GM18511 (cell line): ENCODE data around the gene SCYL1.

ENCODE experiments used
- ATAC-seq: cut with Tn5 transposase; IDR thresholded peaks from one replicate; pipeline ENCODE4 v1.9.1; 2021; ENCODE audit warnings: mild to moderate bottlenecking, moderate library complexity; ENCODE audit not compliant: unreplicated experiment

SCYL1 gene

DNA sequence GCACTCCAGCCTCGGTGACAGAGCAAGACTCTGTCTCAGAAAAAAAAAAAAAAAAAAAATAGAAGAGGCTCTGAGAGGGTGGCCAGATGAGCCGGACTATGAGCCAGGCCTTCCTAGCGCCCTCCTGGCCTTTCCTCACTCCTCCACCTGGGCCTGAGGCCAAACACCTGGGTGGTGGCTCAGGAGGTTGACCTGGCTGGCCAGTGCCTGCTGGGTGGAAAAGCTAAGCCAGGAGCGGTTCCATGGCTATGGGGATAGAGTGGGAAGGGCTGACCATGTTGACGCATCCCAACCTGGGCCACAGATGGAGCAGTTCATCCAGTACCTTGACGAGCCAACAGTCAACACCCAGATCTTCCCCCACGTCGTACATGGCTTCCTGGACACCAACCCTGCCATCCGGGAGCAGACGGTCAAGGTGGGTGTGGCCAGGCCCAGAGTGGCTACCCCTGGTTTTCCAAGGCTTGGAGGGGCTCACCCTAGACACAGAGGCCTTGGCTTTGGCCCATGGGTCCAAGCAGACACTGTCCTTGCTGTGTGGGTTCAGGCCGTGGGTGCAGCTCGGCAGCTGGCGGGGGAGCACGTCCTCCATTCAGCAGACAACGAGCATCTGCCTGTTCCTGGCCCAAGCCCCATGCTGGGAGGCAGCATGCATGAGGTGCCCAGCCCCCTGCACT lies 7.6 kb downstream of the SCYL1 start:
- ATAC-seq = no peak

DNA sequence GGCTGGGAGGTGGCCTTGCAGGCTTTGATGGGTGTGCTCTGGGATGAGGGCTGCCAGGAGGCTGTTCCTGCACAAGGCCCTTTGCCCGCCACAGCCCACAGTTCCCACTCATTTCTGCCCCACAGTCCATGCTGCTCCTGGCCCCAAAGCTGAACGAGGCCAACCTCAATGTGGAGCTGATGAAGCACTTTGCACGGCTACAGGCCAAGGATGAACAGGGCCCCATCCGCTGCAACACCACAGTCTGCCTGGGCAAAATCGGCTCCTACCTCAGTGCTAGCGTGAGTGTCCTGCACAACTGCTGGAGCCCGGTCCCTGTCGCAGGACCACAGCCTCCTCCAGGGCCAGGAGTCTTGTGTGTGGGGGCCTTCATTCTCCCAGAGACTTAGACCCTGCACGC lies 10.2 kb downstream of the SCYL1 start:
- no peak for ATAC-seq

DNA sequence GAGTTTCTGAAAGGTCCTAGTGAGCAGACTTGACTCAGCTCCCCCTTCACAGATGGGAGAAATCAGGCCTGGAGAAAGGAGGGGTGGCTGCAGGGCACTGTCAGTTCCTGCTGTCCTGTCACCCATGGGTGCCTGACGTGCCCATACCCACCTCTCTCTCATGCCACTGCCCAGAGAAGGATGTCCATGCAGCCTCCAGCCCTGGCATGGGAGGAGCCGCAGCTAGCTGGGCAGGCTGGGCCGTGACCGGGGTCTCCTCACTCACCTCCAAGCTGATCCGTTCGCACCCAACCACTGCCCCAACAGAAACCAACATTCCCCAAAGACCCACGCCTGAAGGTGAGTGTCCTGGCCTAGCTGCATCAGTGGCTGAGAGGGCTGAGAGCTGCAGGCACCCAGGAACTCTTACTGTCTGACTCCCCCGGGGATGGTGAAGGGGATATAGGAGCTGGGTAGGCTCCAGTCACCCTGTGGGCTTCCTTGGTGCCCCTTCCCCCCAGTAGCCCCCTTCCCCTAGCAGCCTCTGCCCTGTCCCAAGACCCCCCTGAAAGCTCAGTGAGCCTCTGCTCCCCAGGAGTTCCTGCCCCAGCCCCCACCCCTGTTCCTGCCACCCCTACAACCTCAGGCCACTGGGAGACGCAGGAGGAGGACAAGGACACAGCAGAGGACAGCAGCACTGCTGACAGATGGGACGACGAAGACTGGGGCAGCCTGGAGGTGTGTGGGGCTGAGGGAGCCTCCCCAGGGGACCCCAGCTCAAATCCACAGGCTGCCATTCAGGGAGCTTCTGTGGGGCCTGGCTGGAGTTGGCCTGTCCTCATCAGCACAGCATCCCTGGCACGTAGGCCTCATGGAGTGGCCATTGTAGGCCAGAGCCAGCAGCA lies 11.8 kb downstream of the SCYL1 start:
- ATAC-seq = no peak

DNA sequence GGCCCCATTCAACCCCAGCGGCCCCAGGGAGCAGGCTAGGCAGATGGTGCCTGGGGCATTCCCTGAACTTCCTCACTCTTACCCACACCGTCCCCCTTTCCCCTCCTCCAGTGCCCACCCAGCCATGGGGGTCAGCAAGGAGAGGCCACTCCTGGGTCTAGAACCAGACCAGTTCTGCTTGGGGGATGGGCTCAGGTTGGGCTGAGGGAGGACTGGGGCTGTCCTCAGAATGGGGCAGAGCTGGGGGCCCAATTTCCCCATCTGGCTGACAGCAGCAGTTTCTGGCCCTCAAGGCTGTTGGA lies 12.4 kb downstream of the SCYL1 start:
- no peak for ATAC-seq

DNA sequence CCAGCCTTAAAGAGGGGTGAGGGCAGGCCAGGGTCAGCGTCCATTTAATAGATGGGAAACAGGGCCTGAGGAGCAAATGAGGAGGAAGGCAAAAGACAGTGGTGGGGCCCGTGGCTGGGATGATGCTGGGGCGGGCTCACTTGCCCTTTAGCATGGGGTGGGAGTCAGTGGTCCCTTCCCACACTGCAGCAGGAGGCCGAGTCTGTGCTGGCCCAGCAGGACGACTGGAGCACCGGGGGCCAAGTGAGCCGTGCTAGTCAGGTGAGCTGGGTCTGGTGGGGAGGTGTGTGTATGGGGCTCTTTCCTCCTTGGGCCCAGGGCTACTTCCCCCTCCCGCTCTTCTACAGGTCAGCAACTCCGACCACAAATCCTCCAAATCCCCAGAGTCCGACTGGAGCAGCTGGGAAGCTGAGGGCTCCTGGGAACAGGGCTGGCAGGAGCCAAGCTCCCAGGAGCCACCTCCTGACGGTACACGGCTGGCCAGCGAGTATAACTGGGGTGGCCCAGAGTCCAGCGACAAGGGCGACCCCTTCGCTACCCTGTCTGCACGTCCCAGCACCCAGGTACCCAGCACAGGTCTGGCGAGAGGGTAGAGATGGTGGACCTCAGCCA lies 12.8 kb downstream of the SCYL1 start:
- ATAC-seq = no peak

DNA sequence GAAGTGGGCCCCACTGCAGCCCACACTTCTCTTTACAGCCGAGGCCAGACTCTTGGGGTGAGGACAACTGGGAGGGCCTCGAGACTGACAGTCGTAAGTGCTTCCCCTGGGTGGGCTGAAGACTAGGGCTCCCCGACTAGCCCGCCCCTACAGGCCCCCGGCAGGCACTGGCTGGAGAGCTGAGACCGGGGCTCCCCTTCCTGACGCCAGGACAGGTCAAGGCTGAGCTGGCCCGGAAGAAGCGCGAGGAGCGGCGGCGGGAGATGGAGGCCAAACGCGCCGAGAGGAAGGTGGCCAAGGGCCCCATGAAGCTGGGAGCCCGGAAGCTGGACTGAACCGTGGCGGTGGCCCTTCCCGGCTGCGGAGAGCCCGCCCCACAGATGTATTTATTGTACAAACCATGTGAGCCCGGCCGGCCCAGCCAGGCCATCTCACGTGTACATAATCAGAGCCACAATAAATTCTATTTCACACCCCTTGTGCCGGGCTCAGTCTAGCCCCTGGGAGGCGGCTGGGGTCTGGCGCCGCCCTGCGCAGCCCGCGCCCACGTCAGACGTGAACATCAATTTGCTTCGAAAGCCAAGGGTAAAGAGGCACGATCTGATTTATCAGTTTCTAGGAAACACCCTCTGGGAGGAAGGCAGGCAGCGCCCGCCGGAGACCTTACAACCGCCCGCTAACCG lies 13.5 kb downstream of the SCYL1 start:
- ATAC-seq = no peak

DNA sequence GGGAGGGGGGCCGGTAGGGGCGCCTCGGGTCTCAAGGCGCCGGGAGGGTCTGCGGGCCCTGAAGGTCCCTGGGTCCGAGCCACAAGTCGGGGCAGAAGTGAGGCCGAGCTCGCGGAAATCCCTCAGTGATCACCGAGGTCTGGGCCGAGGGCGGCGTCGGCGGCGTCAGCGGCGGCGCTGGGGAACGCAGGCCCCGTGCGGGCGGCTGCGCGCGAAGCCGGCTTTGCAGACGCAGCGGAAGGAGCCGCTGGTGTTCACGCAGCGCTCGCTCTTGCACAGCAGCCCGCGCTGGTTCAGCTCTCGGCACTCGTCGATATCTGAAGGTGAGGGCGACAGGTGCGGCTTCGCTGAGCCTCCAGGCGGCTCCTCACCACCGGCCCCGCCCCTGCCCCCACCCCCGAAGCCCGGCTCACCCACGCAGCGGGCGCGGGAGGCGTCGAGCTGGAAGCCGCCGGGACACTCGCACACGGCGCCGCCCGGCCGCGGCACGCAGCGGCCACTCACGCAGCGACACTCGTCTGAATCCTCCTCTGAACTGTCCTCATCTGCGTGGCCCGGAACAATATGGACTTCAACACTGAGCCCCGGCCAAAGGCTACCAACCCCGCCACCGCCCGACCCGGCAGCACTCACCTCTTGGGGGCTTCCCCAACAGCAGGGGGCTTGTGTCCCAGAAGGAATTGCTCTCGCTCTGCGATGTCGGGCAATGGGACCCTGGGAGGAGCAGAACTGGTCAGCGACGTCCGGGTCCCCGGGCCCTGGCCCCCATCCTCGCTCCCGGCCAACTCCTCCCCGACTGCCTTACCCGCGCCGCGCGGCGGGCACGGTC lies 14.2 kb downstream of the SCYL1 start:
- no peak for ATAC-seq

DNA sequence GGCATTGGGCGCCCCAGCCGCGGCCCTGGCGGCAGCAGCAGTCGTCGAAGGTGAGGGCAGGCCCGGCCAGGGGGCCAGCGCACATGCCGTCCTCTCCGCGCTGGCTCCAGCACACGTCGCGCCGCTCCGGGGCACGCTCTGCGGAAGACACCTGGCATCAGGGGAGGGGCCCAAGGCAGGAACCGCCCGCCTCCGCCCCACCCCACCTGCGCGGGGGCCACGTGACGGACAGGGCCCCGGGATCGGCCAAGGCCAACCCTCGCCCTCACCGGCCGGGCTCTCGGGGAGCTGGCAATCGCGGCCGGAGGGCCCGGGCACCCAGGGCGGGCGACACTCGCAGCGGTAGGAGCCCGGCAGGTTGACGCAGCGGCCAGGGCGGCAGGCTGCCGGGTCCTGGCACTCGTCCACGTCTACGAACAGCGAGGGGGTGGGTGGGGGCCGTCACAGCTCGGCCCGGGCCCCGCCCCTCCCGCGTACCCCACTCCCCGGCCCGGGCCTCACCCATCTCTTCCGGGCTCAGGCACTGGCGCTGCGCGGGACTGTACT lies 14.9 kb downstream of the SCYL1 start:
- peak; percentile 72 for ATAC-seq

DNA sequence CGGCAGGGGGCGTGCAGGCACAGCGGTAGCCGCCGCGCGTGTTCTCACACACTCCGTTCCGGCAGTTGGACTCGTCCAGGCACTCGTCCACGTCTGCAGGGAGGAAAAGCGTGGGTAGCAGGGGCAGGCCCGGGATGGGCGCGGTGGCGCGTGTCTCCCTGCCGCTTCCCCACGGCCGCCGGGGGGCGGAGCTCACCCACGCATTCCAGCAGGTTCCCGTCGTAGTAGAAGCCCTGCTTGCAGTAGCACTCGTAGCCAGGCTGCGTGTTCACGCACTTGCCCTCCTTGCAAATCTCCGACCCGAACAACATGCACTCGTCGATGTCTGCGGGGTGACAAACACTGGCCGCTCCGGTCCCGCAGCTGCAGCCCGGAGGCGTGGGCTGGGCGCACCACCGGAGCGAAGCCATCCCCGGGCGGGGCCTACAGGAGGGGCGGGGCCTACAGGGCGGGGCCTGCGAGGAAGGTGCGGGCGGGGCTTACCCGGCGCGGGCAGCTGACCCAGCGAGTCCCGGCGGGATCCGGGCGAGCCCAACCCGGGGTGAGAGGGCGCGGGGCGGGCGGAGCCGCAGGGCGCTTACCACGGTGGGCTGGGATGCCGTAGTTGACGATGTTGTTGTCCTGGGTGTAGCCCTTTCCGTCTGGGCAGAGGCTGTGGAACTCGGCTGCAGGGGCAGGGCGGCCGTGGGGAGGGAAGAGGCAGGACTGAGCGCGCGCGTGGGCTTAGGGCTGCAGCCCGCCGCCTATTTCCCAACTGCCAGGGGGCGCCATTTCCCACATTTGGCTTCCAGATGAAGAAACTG lies 15.6 kb downstream of the SCYL1 start:
- ATAC-seq = peak; percentile 75

DNA sequence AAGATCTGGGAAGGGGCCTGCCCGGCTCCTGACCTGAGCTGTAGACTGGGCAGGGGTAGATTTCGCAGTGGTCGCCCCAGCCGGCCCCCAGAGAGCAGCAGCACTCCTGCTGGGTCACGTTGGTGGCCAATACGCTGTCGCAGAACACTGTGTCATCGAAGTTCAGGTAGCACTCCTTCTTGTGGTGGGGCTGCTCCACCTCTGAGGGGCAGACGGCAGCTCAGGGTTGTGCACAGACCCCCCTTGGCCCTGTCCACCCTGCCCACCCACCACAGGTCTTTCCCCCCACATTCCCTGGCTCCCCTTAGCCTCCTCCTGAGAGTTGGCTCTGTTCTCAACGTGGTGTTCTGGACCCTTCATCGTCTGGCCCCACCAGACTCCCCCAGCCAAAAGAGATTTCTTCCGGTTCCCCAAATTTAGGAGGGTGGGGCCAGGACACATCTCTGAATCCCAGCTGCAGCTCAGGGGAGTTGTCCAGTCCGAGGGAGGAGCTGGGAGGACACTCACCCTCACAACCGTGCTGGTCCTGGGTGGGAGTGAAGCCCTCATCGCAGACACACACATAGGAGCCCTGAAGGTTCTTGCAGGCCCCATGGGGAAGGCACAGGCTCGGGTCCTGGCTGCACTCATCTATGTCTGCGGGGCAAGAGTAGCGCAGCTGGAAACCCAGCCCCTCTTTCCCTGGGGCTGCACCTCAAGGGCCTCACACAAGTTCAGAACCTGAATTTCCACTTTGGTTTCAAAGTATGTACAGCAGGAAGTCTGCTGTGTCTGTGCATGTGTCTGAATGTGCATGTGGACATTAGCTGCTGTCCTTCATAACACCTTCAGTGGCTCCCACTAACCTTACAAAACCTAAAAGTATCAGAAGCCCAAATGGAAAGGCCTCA lies 16.5 kb downstream of the SCYL1 start:
- no peak for ATAC-seq

DNA sequence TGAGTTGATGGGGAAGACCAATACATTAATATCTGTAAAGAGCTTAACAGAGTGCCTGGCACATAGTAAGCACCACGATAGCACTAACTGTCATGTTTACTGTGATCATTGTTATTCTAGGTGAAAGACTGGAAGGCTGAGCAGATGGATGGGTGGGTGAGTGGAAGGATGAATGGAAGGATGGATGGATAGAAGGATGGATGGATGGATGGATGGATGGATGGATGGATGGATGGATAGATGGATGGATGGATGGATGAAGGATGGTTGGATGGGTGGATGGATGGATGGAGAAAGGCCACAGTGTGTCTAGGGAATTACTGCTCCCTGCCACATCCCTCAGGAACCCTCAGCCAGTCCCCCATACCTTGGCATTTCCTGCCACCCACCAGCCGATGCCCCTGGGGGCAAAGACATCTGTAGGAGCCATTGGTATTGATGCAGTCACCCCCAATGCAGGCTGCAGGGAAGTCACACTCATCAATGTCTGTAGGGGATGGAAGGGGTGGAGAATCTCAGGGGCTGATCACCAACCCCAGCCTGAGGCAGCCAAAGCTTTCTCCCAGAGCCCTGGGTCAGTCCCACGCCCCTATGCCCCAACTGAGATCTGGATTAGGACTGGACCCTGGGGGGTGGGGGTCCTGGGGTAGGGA lies 18.0 kb downstream of the SCYL1 start:
- ATAC-seq = no peak

DNA sequence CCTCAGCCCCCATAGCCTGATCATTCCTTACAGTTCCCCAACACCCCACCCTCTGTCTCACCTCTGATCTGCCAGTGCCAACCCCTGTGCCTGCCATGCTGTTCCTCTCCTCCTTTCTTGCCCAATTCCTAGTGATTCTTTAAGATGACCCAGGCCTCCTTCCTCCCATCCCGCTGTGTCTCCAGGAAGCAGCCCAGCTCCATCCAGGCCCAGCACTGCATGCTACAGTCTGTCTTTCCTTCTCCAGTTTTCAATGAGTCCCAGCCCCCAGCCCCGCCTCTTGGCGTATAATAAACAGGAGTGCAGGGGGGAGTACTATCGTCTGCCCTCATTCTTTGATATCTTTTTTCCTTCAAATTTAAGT lies 21.0 kb downstream of the SCYL1 start:
- no peak for ATAC-seq

DNA sequence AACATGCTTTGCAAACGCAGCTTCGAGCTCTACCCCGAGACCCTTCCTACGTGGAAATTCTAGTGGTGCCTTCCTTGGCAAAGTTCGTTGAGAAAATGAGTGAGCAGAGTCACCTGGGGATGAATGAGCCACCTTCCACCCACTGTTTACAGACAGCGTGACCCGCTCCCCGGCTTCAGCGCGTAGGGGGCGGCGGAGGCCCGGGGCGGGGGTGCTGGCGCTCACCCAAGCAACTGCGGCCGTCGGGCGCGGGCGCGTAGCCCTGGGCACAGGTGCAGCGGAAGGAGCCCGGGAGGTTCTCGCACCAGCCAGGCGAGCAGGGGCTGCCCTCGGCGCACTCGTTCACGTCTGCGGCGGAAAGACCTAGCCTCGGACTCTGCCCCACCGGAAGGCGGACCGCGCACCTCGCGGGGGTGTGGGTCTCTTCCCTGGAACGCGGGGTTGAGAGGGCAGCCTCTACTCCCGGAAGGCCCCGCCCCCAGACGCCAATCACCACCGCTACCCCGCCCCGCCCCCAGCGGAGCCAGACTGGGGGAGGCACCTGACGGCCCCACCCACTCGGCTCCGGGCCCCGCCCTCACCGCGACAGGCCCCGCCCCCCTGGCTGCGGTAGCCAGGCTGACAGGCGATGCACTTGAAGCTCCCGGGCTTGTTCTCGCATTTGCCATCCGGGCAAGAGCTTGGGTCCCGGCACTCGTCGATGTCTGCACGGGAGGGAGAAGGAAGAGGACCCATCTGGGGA lies 21.5 kb downstream of the SCYL1 start:
- peak; percentile 64 for ATAC-seq

DNA sequence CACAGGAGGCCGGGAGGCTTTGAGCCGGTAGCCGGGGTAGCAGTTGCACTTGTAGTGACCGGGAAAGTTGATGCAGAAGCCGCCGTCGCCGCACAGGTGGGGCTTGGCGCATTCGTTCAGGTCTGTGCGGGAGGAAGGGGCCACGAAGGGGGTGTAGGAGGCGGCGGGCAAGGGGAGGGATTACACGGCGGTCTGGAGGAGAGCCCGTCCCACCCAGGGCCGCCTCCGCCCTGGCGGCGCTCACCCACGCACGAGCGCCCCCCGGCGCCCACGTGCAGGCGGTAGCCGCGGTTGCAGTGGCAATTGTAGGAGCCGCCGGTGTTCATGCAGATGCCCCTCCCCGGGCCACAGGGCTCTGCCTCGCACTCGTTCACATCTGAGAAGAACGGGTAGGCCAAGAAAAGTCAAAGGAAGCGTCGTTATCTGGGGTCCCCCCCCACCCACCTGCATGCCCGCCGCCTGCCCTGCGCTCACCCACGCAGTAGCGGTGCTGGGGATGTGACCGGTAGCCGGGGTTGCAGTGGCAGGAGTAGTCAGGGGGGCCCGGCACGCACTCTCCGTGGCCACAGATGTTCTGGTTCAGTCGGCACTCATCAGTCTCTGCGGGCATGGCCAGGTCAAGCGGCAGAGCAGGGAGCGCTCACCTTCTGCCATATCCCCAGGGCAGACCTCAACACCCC lies 22.7 kb downstream of the SCYL1 start:
- no peak for ATAC-seq

DNA sequence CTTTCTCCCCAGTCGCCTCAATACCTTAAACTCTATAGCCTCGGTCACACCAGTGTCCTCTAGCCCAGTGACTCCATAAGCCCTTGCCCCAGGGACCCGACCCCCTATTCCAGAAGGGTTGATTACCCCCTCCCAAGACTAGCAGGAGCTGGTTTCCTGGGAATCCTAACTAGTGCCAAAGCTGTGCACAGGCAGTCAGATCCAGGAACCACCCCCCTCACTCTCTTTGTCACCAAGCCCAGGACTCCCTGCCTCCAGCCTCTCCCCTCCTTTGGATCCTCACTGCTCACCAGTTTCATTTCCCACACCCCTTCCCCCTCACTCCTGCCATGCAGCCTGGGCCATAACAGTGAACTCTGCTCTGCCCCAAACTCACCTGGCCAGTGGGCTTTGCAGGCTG lies 23.5 kb downstream of the SCYL1 start:
- ATAC-seq = no peak

DNA sequence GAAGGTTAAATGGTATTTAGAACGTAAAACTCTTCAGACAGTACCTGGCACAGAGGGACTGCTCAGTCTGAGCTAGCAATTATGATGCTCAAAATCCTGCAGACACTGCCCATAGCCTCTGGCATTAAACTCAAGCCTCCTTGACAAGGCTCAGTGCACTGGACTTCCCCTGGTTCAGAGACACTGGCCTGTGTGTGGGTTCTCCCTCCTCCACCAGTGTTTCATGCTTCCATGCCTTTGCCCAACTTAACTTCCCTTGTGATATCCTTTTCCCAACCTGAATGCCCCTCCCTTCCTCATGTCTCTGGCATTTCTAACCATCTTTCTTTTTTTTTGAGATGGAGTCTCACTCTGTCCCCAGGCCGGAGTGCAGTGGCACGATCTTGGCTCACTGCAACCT lies 24.2 kb downstream of the SCYL1 start:
- no peak for ATAC-seq
